ENCODE data around the gene CCDC81. TPM values are rescaled to one million over a fixed set of nuclear protein-coding genes. Genes with fewer than 3 reads are reported as not detected.
"Not testable (repeated sequence)": the region's sequence is repeated elsewhere in the genome, so short reads cannot be mapped to it uniquely, and the experiment has no call there.

CCDC81 gene
- total RNA-seq, 1 experiment from 2014 or later, result 50.8 TPM

DNA sequence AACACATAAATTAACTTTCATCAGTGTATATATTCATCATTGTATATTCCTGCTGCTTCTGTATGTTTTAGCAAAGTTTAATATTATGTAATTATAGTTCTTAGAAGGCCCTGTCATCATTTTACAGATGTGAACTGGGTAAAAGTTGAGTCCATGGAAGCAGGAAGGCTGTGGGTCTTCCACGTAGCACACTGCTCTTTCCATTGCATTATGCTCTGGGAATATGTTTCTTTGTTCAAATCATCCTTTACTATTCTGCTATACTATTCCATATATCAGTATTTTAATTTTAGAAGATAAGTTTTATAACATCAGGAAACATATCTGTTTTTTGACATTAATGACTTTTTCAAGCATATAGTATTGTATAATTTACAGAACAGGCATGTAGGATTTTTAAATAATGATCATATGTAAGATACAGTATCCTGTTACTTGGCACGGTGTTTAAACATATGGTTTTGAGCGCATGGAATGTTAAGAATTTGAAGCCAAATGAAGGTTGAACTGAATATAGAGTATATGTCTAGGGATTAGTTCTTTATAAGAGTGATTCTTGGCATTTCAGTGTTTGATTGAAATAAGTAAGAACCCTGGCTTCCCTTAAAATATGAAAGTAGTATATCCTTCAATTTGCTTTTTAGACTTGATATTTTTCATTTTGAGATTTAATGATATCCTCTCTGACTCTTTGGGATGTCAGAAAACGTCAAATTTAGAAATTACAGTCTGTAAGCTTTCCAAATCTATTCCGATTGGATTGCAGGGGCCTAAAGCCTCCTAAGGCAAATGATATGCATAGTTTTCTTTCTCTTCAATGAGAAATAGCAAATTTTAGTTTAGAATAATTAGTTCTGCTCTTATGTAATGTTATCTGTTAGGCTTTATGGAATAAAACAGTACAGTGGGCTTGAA, 8.6 kb downstream of the CCDC81 start:
- DNase-seq (ENCODE audit: low spot score), result no peak
- in situ Hi-C loops (cut with HindIII; ENCODE audit: low sequenced_read_pairs), result no loop called here

- in situ Hi-C loops (cut with HindIII; ENCODE audit: low sequenced_read_pairs), result no loop called here
- no peak for DNase-seq (ENCODE audit: low spot score)
These were observed 11.6 kb downstream of the CCDC81 start for GRCh38 chr11:86386283-86386682.

- in situ Hi-C loops (cut with HindIII; ENCODE audit: low sequenced_read_pairs), result no loop called here
- no peak for DNase-seq (ENCODE audit: low spot score)
These were observed 12.1 kb downstream of the CCDC81 start for GRCh38 chr11:86386746-86387145.

GRCh38 chr11:86388198-86388597, 13.5 kb downstream of the CCDC81 start:
- in situ Hi-C loops (cut with HindIII; ENCODE audit: low sequenced_read_pairs), result no loop called here
- DNase-seq (ENCODE audit: low spot score), result no peak

DNA sequence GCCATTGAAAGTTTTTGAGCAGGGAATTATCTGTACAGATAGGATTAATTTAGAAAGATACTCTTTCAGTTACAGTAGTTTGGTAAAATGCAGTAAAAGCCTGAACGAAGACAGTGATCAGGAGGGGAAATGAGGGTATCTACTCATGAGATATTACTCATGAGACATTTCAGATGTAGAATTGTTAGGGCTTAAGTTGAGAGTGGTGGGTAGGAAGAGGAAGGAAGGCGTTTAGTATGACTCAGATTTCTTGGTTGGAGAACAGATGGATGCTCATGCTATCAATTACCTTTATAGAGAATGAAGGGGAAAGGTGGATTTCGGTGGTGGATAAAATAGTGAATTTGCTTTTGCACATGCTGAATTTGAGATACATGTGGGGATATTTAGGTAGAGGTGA, 15.8 kb downstream of the CCDC81 start:
- no peak for DNase-seq (ENCODE audit: low spot score)
- in situ Hi-C loops (cut with HindIII; ENCODE audit: low sequenced_read_pairs), result no loop called here

- in situ Hi-C loops (cut with HindIII; ENCODE audit: low sequenced_read_pairs), result no loop called here
- DNase-seq (ENCODE audit: low spot score), result peak; percentile 36
These were observed 20.4 kb downstream of the CCDC81 start for GRCh38 chr11:86395061-86395551.

GRCh38 chr11:86396396-86396795, 21.7 kb downstream of the CCDC81 start:
- DNase-seq (ENCODE audit: low spot score), result no peak
- in situ Hi-C loops (cut with HindIII; ENCODE audit: low sequenced_read_pairs), result no loop called here

DNA sequence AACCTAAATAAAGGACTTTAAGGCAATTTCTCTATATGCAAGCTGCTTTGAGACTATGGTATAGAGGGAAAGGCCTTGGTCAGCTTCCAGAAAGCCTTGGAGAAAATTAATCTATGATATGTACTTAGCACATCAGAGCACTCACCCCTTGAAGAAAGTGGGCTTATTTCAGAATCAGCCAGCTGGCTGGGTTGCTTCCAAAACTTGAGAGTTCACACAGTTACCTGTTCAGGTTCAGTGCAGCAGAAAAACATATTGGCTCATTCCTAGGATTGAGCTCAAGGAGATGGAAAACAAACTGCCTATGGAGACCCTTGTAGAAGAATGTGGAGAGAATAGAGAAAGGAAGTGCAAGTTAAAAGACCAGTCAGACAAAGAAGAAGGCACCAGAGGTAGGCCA, 22.7 kb downstream of the CCDC81 start:
- in situ Hi-C loops (cut with HindIII; ENCODE audit: low sequenced_read_pairs), result no loop called here
- DNase-seq (ENCODE audit: low spot score), result no peak

GRCh38 chr11:86398106-86398505, 23.4 kb downstream of the CCDC81 start:
- no peak for DNase-seq (ENCODE audit: low spot score)
- in situ Hi-C loops (cut with HindIII; ENCODE audit: low sequenced_read_pairs), result no loop called here

- in situ Hi-C loops (cut with HindIII; ENCODE audit: low sequenced_read_pairs), result no loop called here
- no peak for DNase-seq (ENCODE audit: low spot score)
These were observed 28.8 kb downstream of the CCDC81 start for GRCh38 chr11:86403458-86403857.

- DNase-seq (ENCODE audit: low spot score), result no peak
- in situ Hi-C loops (cut with HindIII; ENCODE audit: low sequenced_read_pairs), result no loop called here
These were observed 34.2 kb downstream of the CCDC81 start for GRCh38 chr11:86408845-86409244.

DNA sequence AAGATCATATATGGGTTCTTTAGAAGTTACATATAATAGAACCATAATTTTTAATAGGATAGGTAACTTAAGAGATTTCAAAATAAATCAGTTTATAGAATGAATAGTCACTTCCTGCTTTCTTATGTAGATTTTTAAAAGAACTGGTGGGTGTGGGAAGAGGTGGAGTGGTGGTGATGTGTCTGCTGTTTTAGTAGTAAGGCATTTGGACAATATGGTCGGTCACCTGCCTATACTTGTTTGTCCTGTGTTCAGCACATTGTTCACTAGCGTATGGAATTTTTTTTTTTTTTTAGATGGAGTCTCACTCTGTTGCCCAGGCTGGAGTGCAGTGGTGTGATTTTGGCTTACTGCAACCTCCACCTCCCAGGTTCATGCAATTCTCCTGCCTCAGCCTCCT, 39.3 kb downstream of the CCDC81 start:
- in situ Hi-C loops (cut with HindIII; ENCODE audit: low sequenced_read_pairs), result no loop called here
- DNase-seq (ENCODE audit: low spot score), result no peak

DNA sequence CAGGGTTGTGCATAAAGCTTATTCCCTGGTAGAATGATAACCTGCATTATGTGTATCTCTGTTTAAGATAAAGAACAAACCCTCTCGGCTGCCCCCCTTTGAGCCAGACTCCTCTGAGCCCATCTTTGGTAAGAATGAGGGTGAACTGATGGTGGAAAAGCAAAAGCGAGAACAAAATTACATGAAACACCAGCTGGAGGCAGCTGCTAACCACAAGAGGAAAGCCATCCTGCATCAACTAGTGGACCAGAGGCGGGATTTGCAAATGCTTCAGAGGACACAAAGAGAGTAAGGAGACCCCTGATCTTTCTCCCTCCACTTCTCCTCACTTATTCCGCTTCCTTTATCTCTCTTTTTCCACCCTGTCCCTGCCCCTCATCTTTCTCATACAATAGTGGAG, 40.3 kb downstream of the CCDC81 start:
- DNase-seq (ENCODE audit: low spot score), result no peak
- in situ Hi-C loops (cut with HindIII; ENCODE audit: low sequenced_read_pairs), result no loop called here

- in situ Hi-C loops (cut with HindIII; ENCODE audit: low sequenced_read_pairs), result no loop called here
- no peak for DNase-seq (ENCODE audit: low spot score)
These were observed 41.8 kb downstream of the CCDC81 start for GRCh38 chr11:86416494-86416893.

- in situ Hi-C loops (cut with HindIII; ENCODE audit: low sequenced_read_pairs), result not testable (repeated sequence)
These were observed 42.3 kb downstream of the CCDC81 start for GRCh38 chr11:86416951-86417350.

GRCh38 chr11:86418106-86418505, 43.4 kb downstream of the CCDC81 start:
- no peak for DNase-seq (ENCODE audit: low spot score)
- in situ Hi-C loops (cut with HindIII; ENCODE audit: low sequenced_read_pairs), result no loop called here

More at GRCh38 chr11:86416951-86417350, 42.3 kb downstream of the CCDC81 start:
- DNase-seq (ENCODE audit: low spot score), result not testable (repeated sequence)

- in situ Hi-C loops (cut with HindIII; ENCODE audit: low sequenced_read_pairs), result no loop called here
- DNase-seq (ENCODE audit: low spot score), result no peak
These were observed 43.8 kb downstream of the CCDC81 start for GRCh38 chr11:86418513-86418912.

DNA sequence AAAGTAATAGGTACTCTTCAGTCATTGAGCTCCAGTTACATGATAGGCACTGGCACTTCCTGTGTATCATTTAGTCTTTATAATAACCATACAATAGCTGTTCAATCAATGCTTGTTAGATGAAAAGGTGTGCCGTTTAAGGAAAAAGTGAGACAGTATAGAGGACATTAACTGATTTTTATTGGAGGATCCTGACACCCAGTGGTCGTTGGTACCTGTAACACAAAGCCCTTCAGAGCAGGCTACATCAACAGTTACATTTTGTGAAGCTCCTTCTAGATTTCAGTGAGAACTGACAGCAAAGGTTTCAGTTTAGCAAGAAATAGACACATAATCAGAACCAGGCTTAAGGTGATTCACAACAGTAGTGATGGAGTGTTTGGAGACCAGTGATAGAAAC, 44.2 kb downstream of the CCDC81 start:
- DNase-seq (ENCODE audit: low spot score), result peak; percentile 23
- in situ Hi-C loops (cut with HindIII; ENCODE audit: low sequenced_read_pairs), result no loop called here

DNA sequence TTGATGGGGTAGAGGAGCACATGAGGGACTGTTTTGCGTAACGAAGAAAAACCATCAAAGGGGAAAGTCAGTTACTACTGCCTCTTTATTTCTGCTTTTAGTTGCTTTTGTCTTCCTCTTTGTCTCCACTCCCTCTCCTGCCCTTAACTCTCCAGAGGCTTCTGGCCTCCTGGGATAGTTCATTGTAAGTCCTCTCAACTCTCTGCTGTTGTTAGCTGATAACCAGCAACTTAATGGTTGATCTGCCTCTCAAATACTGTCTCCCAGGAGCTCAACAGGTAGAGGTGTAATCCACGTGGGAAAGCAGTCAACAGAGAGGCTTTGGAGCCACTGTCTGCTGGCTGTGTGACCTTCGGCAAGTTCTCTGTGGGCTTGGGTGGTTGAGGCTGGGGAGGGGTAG, 47.3 kb downstream of the CCDC81 start:
- DNase-seq (ENCODE audit: low spot score), result no peak
- in situ Hi-C loops (cut with HindIII; ENCODE audit: low sequenced_read_pairs), result no loop called here

GRCh38 chr11:86422371-86422770, 47.7 kb downstream of the CCDC81 start:
- in situ Hi-C loops (cut with HindIII; ENCODE audit: low sequenced_read_pairs), result no loop called here
- no peak for DNase-seq (ENCODE audit: low spot score)

DNA sequence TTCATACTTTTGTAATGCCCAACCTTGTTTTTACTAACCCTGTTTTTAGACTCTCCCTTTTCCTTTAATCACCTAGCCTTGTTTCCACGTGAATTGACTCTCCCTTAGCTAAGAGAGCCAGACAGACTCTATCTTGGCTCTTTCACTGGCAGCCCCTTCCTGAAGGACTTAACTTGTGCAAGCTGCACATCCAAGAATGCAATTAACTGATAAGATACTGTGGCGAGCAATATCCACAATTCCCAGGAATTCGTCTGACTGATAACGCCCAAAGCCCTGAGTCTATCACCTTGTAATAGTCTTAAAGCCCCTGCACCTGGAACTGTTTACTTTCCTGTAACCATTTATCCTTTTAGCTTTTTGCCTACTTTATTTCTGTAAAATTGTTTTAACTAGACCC, 48.8 kb downstream of the CCDC81 start:
- DNase-seq (ENCODE audit: low spot score); in situ Hi-C loops (cut with HindIII; ENCODE audit: low sequenced_read_pairs): not testable (repeated sequence)

Data from G401 (cell line).